Heart left ventricle (tissue), 13 donors: Measurements from ENCODE around the gene CYP39A1.

Experiments used
- POLR2A ChIP-seq, 2 donors: fragments of 450-650 bp; IDR thresholded peaks; one replicate each; pipeline ENCODE4 v1.6.1; 2017; ENCODE audit warnings: antibody characterized with exemption in 2 of 2, mild to moderate bottlenecking in 2 of 2, moderate library complexity in 2 of 2
- TF ChIP-seq, protein P1 (sequence below), 12 donors: fragments of 200-600 bp; sonication (generic) in 4 of 12; IDR thresholded peaks; one replicate each; pipeline versions ENCODE4 v1.5.0 to v1.8.0; 2018 to 2022; ENCODE audit warnings: antibody characterized with exemption in 12 of 12, mild to moderate bottlenecking in 5 of 12
- donor health status: ischemic (EF 13 %, LVEDD 7.1; RV severe dilation, severe dysfunction).
- donor health status: DM: no; HTN: yes; CAD: no.
- donor health status: DM: no; HTN: no; CAD: no.
- donor health status: ischemic (EF 25% LVEDD 6.9; RV normal size, moderate dysfunction).
- donor health status: ischemic (EF 25% LVEDD 5.7; RV mildly dilated, moderate dysfunction).
- donor health status: ischemic (EF 35%, LVEDD 5.7; RV mildly dilated, moderate dysfunction).
- donor health status: nonischemic (EF 11% LVEDD 7.7; RV severe dilation, severe dysfunction).
- donor health status: DM: yes; HTN: yes; CAD: no.
- donor health status: PGD.
- donor health status: ischemic (EF 29% LVEDD 5.4; RV normal size, mild dysfunction).
- donor health status: nonischemic (EF 23%, LVEDD 6.1; RV moderate dilation, normal function).

DNA sequence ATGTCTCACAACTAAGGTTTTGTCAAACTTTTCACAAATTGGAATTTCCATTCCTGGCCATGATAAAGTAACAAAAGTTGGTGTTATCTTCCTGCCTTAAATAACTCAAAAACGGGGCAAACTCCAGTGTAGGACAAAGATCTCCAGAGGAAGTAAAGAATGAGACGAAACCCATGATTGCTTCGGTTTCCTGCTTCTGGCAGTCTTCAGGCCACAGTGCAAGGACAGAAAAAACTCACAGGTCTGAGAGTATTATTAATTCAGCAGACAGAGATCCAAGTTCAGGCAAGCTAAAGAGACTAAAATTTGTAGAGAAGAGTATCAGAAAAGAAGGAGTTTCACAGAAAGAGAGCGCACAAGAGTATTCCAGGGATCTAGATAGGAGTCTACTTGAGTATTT is 96.6 kb downstream of the CYP39A1 start:
- TF ChIP-seq, protein P1, sequence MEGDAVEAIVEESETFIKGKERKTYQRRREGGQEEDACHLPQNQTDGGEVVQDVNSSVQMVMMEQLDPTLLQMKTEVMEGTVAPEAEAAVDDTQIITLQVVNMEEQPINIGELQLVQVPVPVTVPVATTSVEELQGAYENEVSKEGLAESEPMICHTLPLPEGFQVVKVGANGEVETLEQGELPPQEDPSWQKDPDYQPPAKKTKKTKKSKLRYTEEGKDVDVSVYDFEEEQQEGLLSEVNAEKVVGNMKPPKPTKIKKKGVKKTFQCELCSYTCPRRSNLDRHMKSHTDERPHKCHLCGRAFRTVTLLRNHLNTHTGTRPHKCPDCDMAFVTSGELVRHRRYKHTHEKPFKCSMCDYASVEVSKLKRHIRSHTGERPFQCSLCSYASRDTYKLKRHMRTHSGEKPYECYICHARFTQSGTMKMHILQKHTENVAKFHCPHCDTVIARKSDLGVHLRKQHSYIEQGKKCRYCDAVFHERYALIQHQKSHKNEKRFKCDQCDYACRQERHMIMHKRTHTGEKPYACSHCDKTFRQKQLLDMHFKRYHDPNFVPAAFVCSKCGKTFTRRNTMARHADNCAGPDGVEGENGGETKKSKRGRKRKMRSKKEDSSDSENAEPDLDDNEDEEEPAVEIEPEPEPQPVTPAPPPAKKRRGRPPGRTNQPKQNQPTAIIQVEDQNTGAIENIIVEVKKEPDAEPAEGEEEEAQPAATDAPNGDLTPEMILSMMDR (IDR thresholded peaks at IDR 0.05): no peak
- TF ChIP-seq POLR2A (IDR thresholded peaks at IDR 0.05): no peak
